SK-N-SH (cell line): ENCODE results near the gene RIPK4. TPM values are rescaled to one million over a fixed set of nuclear protein-coding genes. Genes with fewer than 3 reads are reported as not detected.

Experiments
- CTCF ChIA-PET: fragments of 300-600, 350-600 bp; formaldehyde crosslinking; extraction: SDS; loops from one replicate; lab custom pipeline; 2021; lab: Yijun Ruan, JAX
- POLR2A ChIA-PET: fragments of 350-600 bp; sonication (Branson Sonifier 250); formaldehyde crosslinking; extraction: SDS; loops from one replicate; lab custom pipeline; 2020; ENCODE audit warnings: antibody characterized with exemption, inconsistent platforms; lab: Yijun Ruan, JAX
- DNase-seq: peaks from one replicate; pipeline ENCODE4 v3.0.0; 2012
- H2AFZ ChIP-seq: fragments of 200-600 bp; sonication (generic); 2 replicates; pipeline ENCODE4 v1.8.1; 2016; ENCODE audit warnings: antibody characterized with exemption, mild to moderate bottlenecking, low read depth
- H3F3A ChIP-seq: fragments of 200-600 bp; sonication (generic); replicated peaks from 2 replicates; pipeline ENCODE3; 2016; ENCODE audit warnings: antibody characterized with exemption, mild to moderate bottlenecking; ENCODE audit not compliant: insufficient read depth
- H3K27ac ChIP-seq, 2 experiments: fragments of 200-500 bp in 1 of 2; fragments of 200-600 bp in 1 of 2; sonication (Bioruptor generic) in 1 of 2; sonication (generic), shearing (Covaris generic) in 1 of 2; 2 replicates each; pipeline versions ENCODE4 v1.5.1 to v1.6.1; 2014 to 2016; ENCODE audit warnings: low read depth in 2 of 2, inconsistent platforms in 1 of 2, low read length in 1 of 2, mild to moderate bottlenecking in 1 of 2, mixed read lengths in 1 of 2
- H3K27me3 ChIP-seq: fragments of 200-600 bp; sonication (generic), shearing (Covaris generic); 2 replicates; pipeline ENCODE4 v1.6.1; 2016; ENCODE audit warnings: mixed run types; ENCODE audit not compliant: insufficient read depth
- H3K36me3 ChIP-seq, 2 experiments: fragments of 200-500 bp in 1 of 2; fragments of 200-600 bp in 1 of 2; sonication (Bioruptor generic) in 1 of 2; sonication (generic) in 1 of 2; replicated peaks in 1 of 2; 2 replicates each; pipeline versions ENCODE3 to v1.5.1; 2014 to 2016; ENCODE audit warnings: low read length in 1 of 2, mild to moderate bottlenecking in 1 of 2; ENCODE audit not compliant: insufficient read depth in 2 of 2, control insufficient read depth in 1 of 2
- H3K4me1 ChIP-seq, 2 experiments: fragments of 200-500 bp in 1 of 2; fragments of 200-600 bp in 1 of 2; sonication (Bioruptor generic) in 1 of 2; sonication (generic), shearing (Covaris generic) in 1 of 2; 2 replicates each; pipeline versions ENCODE4 v1.5.1 to v1.6.1; 2014 to 2016; ENCODE audit warnings: low read depth in 1 of 2, low read length in 1 of 2, mixed run types in 1 of 2; ENCODE audit not compliant: insufficient read depth in 2 of 2, control insufficient read depth in 1 of 2
- H3K4me2 ChIP-seq: fragments of 200-600 bp; sonication (generic), shearing (Covaris generic); 2 replicates; pipeline ENCODE4 v1.6.1; 2017; ENCODE audit warnings: mixed run types
- H3K4me3 ChIP-seq, 2 experiments: fragments of 200-500 bp in 1 of 2; fragments of 200-600 bp in 1 of 2; sonication (Bioruptor generic) in 1 of 2; sonication (generic), shearing (Covaris generic) in 1 of 2; 2 replicates each; pipeline versions ENCODE4 v1.5.1 to v1.8.1; 2014 to 2016; ENCODE audit warnings: low read depth in 2 of 2, inconsistent platforms in 1 of 2, low read length in 1 of 2, mild to moderate bottlenecking in 1 of 2, mixed read lengths in 1 of 2, moderate library complexity in 1 of 2
- H3K79me2 ChIP-seq: fragments of 200-600 bp; sonication (generic); 2 replicates; pipeline ENCODE4 v1.8.1; 2017; ENCODE audit warnings: mild to moderate bottlenecking; ENCODE audit not compliant: insufficient read depth
- H3K9ac ChIP-seq: fragments of 200-600 bp; sonication (generic); 2 replicates; pipeline ENCODE4 v1.6.1; 2017; ENCODE audit warnings: mixed run types
- H3K9me2 ChIP-seq: fragments of 200-600 bp; sonication (generic); 2 replicates; pipeline ENCODE4 v1.6.1; 2017; ENCODE audit warnings: mixed run types
- H3K9me3 ChIP-seq: fragments of 200-600 bp; sonication (generic); 2 replicates; pipeline ENCODE4 v1.6.1; 2017; ENCODE audit warnings: mixed run types, mild to moderate bottlenecking, moderate library complexity
- H4K20me1 ChIP-seq: fragments of 200-600 bp; sonication (generic); 2 replicates; pipeline ENCODE4 v1.6.1; 2017; ENCODE audit warnings: mild to moderate bottlenecking, mixed run types; ENCODE audit not compliant: insufficient read depth
- CTCF ChIP-seq: fragments of 200-600 bp; sonication (generic); IDR thresholded peaks from 2 replicates; pipeline ENCODE4 v1.6.1; 2017; ENCODE audit warnings: antibody characterized with exemption, mild to moderate bottlenecking, moderate library complexity
- EP300 ChIP-seq, 2 experiments: IDR thresholded peaks; 2 replicates each; pipeline versions ENCODE4 v1.4.0 to v1.6.1; 2012; ENCODE audit warnings: borderline replicate concordance in 1 of 2, low read depth in 1 of 2, low read length in 1 of 2
- EZH2phosphoT487 ChIP-seq: fragments of 200-600 bp; sonication (generic); IDR thresholded peaks from 2 replicates; pipeline ENCODE4 v1.6.1; 2017; ENCODE audit warnings: low read depth, mixed run types, mild to moderate bottlenecking, antibody characterized with exemption, moderate library complexity, borderline replicate concordance
- FOSL2 ChIP-seq: IDR thresholded peaks from 2 replicates; pipeline ENCODE4 v1.4.0; 2012; ENCODE audit warnings: low read depth, mild to moderate bottlenecking, moderate library complexity, borderline replicate concordance
- FOXJ3 ChIP-seq: sonication (generic); formaldehyde crosslinking; IDR thresholded peaks from 2 replicates; pipeline ENCODE4 v1.5.1; 2020; ENCODE audit warnings: mild to moderate bottlenecking, missing genetic modification reagents
- FOXM1 ChIP-seq: IDR thresholded peaks from 2 replicates; pipeline ENCODE4 v1.4.0; 2012; ENCODE audit warnings: low read depth, mild to moderate bottlenecking
- GABPA ChIP-seq: IDR thresholded peaks from 2 replicates; pipeline ENCODE4 v1.4.0; 2012; ENCODE audit warnings: low read depth, mild to moderate bottlenecking
- GATA2 ChIP-seq: sonication (generic); formaldehyde crosslinking; IDR thresholded peaks from 2 replicates; pipeline ENCODE4 v1.5.0; 2020; ENCODE audit warnings: mild to moderate bottlenecking, missing genetic modification reagents
- JUND ChIP-seq: IDR thresholded peaks from 2 replicates; pipeline ENCODE4 v1.4.0; 2012
- MAX ChIP-seq: IDR thresholded peaks from 2 replicates; pipeline ENCODE4 v1.4.0; 2012; ENCODE audit warnings: low read depth
- MEF2A ChIP-seq: IDR thresholded peaks from 2 replicates; pipeline ENCODE4 v1.4.0; 2012; ENCODE audit warnings: low read depth, borderline replicate concordance
- NFIC ChIP-seq: IDR thresholded peaks from 2 replicates; pipeline ENCODE4 v1.4.0; 2012; ENCODE audit warnings: borderline replicate concordance
- NRF1 ChIP-seq: IDR thresholded peaks from 2 replicates; pipeline ENCODE4 v1.6.1; 2012; ENCODE audit warnings: low read depth, mild to moderate bottlenecking, low read length
- PBX3 ChIP-seq: IDR thresholded peaks from 2 replicates; pipeline ENCODE4; 2012
- POLR2AphosphoS5 ChIP-seq: IDR thresholded peaks from 2 replicates; pipeline ENCODE4 v1.6.1; 2012; ENCODE audit warnings: low read depth, low read length
- RAD21 ChIP-seq: IDR thresholded peaks from 2 replicates; pipeline ENCODE4 v1.6.1; 2012; ENCODE audit warnings: mild to moderate bottlenecking, low read length
- RCOR1 ChIP-seq: fragments of 150-350 bp; IDR thresholded peaks from 2 replicates; pipeline ENCODE4 v1.6.1; 2017; ENCODE audit warnings: antibody characterized with exemption, low read length
- RXRA ChIP-seq: IDR thresholded peaks from 2 replicates; pipeline ENCODE4 v1.4.0; 2012; ENCODE audit warnings: low read depth, mild to moderate bottlenecking, borderline replicate concordance
- TAF1 ChIP-seq: IDR thresholded peaks from 2 replicates; pipeline ENCODE4 v1.6.1; 2012; ENCODE audit warnings: low read depth, mild to moderate bottlenecking, low read length, moderate library complexity, borderline replicate concordance
- TCF12 ChIP-seq: IDR thresholded peaks from 2 replicates; pipeline ENCODE4 v1.4.0; 2012
- TEAD4 ChIP-seq: IDR thresholded peaks from 2 replicates; pipeline ENCODE4 v1.4.0; 2012; ENCODE audit warnings: mild to moderate bottlenecking, borderline replicate concordance; ENCODE audit not compliant: insufficient read depth
- USF2 ChIP-seq: fragments of 150-350 bp; IDR thresholded peaks from 2 replicates; pipeline ENCODE4 v1.6.1; 2017; ENCODE audit warnings: antibody characterized with exemption, low read length, low read depth, borderline replicate concordance
- YY1 ChIP-seq: IDR thresholded peaks from 2 replicates; pipeline ENCODE4 v1.4.0; 2012; ENCODE audit warnings: low read depth, mild to moderate bottlenecking
- WGBS: methylation state at CpG from one replicate; pipeline ENCODE4 v1.1.6; 2017; ENCODE audit warnings: low lambda C conversion rate; 5-methylcytosine and 5-hydroxymethylcytosine counted together
- polyA plus RNA-seq, 3 experiments: library from polyadenylated mRNA; depleted of rRNA; stranded (reverse); fragments of >200 nt; gene quantifications; 2 replicates each; pipeline ENCODE4 v1.2.3, GENCODE V29; 2012

Gene RIPK4
- polyA plus RNA-seq, 1 of the 3 experiments (the other 2 are of a cell fraction), result 11.0 TPM

- H3K9me2 ChIP-seq, result no peaks in the 10 kb centered on the region
- H3K79me2 ChIP-seq, result 0 out of 2 replicates have a peak, but pooled peaks cover 6% of the 10 kb centered on the region
- TF ChIP-seq YY1, result no peak
- no peak for TF ChIP-seq FOSL2
- no peak for TF ChIP-seq EP300 (IDR thresholded peaks at IDR 0.05; ENCODE audit: borderline replicate concordance in 1 of 2, low read depth in 1 of 2, low read length in 1 of 2)
- TF ChIP-seq POLR2AphosphoS5, result no peak
- no peak for TF ChIP-seq NFIC
- no peak for TF ChIP-seq FOXM1
- TF ChIP-seq TEAD4, result no peak
- TF ChIP-seq GABPA, result no peak
- no peak for TF ChIP-seq CTCF
- TF ChIP-seq RXRA, result no peak
- TF ChIP-seq GATA2 (CRISPR knock-in tag), result no peak
- no peak for TF ChIP-seq RCOR1
- TF ChIP-seq TAF1, result no peak
- no peak for TF ChIP-seq RAD21
- no peak overlapping the region for H3K9ac ChIP-seq
- no peak overlapping the region for H3K4me2 ChIP-seq
- ChIA-PET CTCF (interaction anchor here (0.8 kb wide), 1 partner anchor 70 kb away, joined by 3 read pairs; no protein-coding TSS in a partner anchor), POLR2A (no interaction called here)
- DNase-seq, result no peak
- no peaks in the 10 kb centered on the region; a peak in 2 of 4 replicates for H3K4me1 ChIP-seq
- H3K36me3 ChIP-seq, result peaks cover 0 to 6% of the 10 kb centered on the region in 2 experiments
- H4K20me1 ChIP-seq, result no peaks in the 10 kb centered on the region
- H3K4me3 ChIP-seq, result no peak overlapping the region
- no peaks in the 10 kb centered on the region for H3K9me3 ChIP-seq
- no peak overlapping the region for H2AFZ ChIP-seq
- WGBS, result 84% methylated on average over 4 of the region's 8 CpGs
- no peaks in the 10 kb centered on the region for H3K27me3 ChIP-seq
- no peaks in the 10 kb centered on the region for H3F3A ChIP-seq
- H3K27ac ChIP-seq, result no peak overlapping the region
These were observed 20.2 kb downstream of the RIPK4 start for GRCh38 chr21:41746744-41747006.

- DNase-seq, result no peak
- no peak overlapping the region for H3K9ac ChIP-seq
- 96% methylated on average over 16 of the region's 34 CpGs for WGBS
- H3K9me3 ChIP-seq, result no peaks in the 10 kb centered on the region
- ChIA-PET POLR2A (no interaction called here), CTCF (interaction anchor here (0.8 kb wide), 2 partner anchors 32 to 71 kb away, joined by 3 read pairs; no protein-coding TSS in a partner anchor)
- no peaks in the 10 kb centered on the region; a peak in 2 of 4 replicates for H3K4me1 ChIP-seq
- no peak overlapping the region for H3K4me3 ChIP-seq
- H3K27me3 ChIP-seq, result no peaks in the 10 kb centered on the region
- no peaks in the 10 kb centered on the region for H4K20me1 ChIP-seq
- no peaks in the 10 kb centered on the region for H3K9me2 ChIP-seq
- 0 out of 2 replicates have a peak, but pooled peaks cover 6% of the 10 kb centered on the region for H3K79me2 ChIP-seq
- H3K4me2 ChIP-seq, result no peak overlapping the region
- no peaks in the 10 kb centered on the region for H3F3A ChIP-seq
- no peak overlapping the region for H3K27ac ChIP-seq
- peaks cover 0 to 12% of the 10 kb centered on the region in 2 experiments for H3K36me3 ChIP-seq
- H2AFZ ChIP-seq, result no peak overlapping the region
- TF ChIP-seq USF2 (no peak), MAX (no peak), JUND (no peak), CTCF (no peak), NRF1 (no peak), FOXJ3 (CRISPR knock-in tag) (no peak), TCF12 (no peak), EP300 (IDR thresholded peaks at IDR 0.05; ENCODE audit: borderline replicate concordance in 1 of 2, low read depth in 1 of 2, low read length in 1 of 2) (no peak), FOSL2 (no peak), EZH2phosphoT487 (no peak), PBX3 (no peak), MEF2A (no peak), RXRA (no peak)
These were observed 20.7 kb downstream of the RIPK4 start for GRCh38 chr21:41745971-41746743.
